SK-N-SH treated with all-trans-retinoic acid at 6 μM for 48 hours (cell line): ENCODE data around the gene LRRK1.

Experiments
- ISL1 ChIP-seq: fragments of 250-450 bp; sonication (Bioruptor Pico); IDR thresholded peaks from 2 replicates; pipeline ENCODE4 v2.1.2; 2022; ENCODE audit warnings: mild to moderate bottlenecking, moderate library complexity
- PATZ1 ChIP-seq: fragments of 250-450 bp; sonication (Bioruptor Pico); IDR thresholded peaks from 2 replicates; pipeline ENCODE4 v1.8.0; 2020; ENCODE audit warnings: mild to moderate bottlenecking, moderate library complexity, borderline replicate concordance
- TCF4 ChIP-seq: fragments of 250-450 bp; sonication (Bioruptor Pico); IDR thresholded peaks from 2 replicates; pipeline ENCODE4 v1.8.0; 2021; ENCODE audit warnings: mild to moderate bottlenecking, moderate library complexity, borderline replicate concordance
- TOX ChIP-seq: fragments of 250-450 bp; sonication (Bioruptor Pico); IDR thresholded peaks from 2 replicates; pipeline ENCODE4 v1.8.0; 2021; ENCODE audit warnings: mild to moderate bottlenecking, moderate library complexity, borderline replicate concordance
- ZFP30 ChIP-seq: fragments of 450-650 bp; formaldehyde crosslinking; IDR thresholded peaks from 2 replicates; pipeline ENCODE4 v1.5.0; 2022; ENCODE audit warnings: mild to moderate bottlenecking, moderate library complexity
- ZNF8 ChIP-seq: fragments of 450-650 bp; formaldehyde crosslinking; IDR thresholded peaks from 2 replicates; pipeline ENCODE4 v1.5.0; 2020; ENCODE audit warnings: mild to moderate bottlenecking, moderate library complexity

- TF ChIP-seq PATZ1, result no peak
- TF ChIP-seq ZNF8 (CRISPR knock-in tag), result no peak
- no peak for TF ChIP-seq TOX (CRISPR knock-in tag)
- TF ChIP-seq ZFP30 (CRISPR knock-in tag), result no peak
- no peak for TF ChIP-seq ISL1 (CRISPR knock-in tag)
- no peak for TF ChIP-seq TCF4 (CRISPR knock-in tag)
Measured at GRCh38 chr15:100944986-100945385, 25.8 kb downstream of the LRRK1 start.
